OCI-LY1 (cell line): ENCODE results near the gene DEXI.

Experiments
- CTCF ChIP-seq: fragments of 200-600 bp; sonication (generic), shearing (Covaris generic); IDR thresholded peaks from 2 replicates; pipeline ENCODE4 v1.5.1; 2017; ENCODE audit warnings: mild to moderate bottlenecking, antibody characterized with exemption, low read length, moderate library complexity, mixed read lengths
- EZH2 ChIP-seq: fragments of 200-600 bp; sonication (generic), shearing (Covaris generic); IDR thresholded peaks from 2 replicates; pipeline ENCODE4 v1.8.0; 2017; ENCODE audit warnings: borderline replicate concordance, mixed run types, mild to moderate bottlenecking, antibody characterized with exemption, low read length, moderate library complexity, mixed read lengths

DNA sequence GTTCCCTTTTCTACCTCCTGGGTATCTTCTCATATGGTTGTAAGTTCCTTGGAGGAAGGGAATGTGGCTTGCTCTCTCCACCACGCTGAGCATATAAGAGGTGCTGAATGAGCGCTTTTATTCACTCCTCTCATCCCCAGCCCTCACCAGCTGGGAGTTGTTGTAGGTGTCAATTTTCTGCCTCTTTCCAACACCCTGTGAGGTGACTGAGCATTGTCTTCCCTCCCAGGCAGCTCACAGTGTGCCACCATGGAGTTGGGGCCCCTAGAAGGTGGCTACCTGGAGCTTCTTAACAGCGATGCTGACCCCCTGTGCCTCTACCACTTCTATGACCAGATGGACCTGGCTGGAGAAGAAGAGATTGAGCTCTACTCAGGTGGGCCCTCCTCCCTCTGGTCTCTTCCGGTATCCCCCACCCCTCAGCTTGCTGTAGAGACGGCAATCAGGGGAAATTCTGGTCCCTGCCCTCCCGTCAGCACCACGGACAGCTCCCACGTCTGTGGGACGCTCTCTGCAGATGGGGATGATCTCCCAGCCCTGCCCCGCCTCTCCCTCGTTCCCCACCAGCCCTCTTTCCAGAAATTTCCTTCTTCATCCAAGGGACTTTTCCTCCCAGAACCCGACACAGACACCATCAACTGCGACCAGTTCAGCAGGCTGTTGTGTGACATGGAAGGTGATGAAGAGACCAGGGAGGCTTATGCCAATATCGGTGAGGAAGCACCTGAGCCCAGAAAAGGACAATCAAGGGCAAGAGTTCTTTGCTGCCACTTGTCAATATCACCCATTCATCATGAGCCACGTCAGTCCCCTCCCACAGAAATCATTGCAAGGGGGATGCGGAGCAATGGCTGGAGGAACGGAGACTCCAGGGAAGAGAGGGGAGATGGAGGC, 47.0 kb downstream of the DEXI start:
- no peak for TF ChIP-seq CTCF
- TF ChIP-seq EZH2 = no peak
